Measurements from ENCODE around the gene INPP5J. TPM values are rescaled to one million over a fixed set of nuclear protein-coding genes. Genes with fewer than 3 reads are reported as not detected.

The INPP5J gene
- total and polyA plus RNA-seq, 10 of the 15 experiments (the other 5 are each of a cell fraction or from before 2014, with no cell fraction given), result 0.18 to 2.8 (median 1.5) TPM; not detected in 1

DNA sequence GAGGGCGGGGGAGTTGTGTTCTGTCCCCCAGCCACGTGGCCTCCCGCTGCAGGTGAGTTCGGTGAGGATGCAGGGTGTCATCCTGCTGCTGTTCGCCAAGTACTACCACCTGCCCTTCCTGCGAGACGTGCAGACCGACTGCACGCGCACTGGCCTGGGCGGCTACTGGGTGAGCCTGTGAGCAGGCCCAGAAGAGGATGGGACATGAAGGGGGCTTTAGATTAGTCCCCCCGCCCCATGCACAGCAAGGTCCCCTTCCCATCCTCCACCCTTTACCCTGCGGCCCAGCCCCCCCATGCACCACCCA lies 4.1 kb downstream of the INPP5J start (continued):
- TF ChIP-seq, protein P1, sequence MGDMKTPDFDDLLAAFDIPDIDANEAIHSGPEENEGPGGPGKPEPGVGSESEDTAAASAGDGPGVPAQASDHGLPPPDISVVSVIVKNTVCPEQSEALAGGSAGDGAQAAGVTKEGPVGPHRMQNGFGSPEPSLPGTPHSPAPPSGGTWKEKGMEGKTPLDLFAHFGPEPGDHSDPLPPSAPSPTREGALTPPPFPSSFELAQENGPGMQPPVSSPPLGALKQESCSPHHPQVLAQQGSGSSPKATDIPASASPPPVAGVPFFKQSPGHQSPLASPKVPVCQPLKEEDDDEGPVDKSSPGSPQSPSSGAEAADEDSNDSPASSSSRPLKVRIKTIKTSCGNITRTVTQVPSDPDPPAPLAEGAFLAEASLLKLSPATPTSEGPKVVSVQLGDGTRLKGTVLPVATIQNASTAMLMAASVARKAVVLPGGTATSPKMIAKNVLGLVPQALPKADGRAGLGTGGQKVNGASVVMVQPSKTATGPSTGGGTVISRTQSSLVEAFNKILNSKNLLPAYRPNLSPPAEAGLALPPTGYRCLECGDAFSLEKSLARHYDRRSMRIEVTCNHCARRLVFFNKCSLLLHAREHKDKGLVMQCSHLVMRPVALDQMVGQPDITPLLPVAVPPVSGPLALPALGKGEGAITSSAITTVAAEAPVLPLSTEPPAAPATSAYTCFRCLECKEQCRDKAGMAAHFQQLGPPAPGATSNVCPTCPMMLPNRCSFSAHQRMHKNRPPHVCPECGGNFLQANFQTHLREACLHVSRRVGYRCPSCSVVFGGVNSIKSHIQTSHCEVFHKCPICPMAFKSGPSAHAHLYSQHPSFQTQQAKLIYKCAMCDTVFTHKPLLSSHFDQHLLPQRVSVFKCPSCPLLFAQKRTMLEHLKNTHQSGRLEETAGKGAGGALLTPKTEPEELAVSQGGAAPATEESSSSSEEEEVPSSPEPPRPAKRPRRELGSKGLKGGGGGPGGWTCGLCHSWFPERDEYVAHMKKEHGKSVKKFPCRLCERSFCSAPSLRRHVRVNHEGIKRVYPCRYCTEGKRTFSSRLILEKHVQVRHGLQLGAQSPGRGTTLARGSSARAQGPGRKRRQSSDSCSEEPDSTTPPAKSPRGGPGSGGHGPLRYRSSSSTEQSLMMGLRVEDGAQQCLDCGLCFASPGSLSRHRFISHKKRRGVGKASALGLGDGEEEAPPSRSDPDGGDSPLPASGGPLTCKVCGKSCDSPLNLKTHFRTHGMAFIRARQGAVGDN (IDR thresholded peaks at IDR 0.05), result no peak
- no peak for TF ChIP-seq SMAD1 (IDR thresholded peaks at IDR 0.05; ENCODE audit: low read depth, partially characterized antibody)
- no peak for TF ChIP-seq ATF7 (IDR thresholded peaks at IDR 0.05; ENCODE audit: low read depth)
- TF ChIP-seq IRF4 (IDR thresholded peaks at IDR 0.05; ENCODE audit: low read depth, low read length), result no peak

DNA sequence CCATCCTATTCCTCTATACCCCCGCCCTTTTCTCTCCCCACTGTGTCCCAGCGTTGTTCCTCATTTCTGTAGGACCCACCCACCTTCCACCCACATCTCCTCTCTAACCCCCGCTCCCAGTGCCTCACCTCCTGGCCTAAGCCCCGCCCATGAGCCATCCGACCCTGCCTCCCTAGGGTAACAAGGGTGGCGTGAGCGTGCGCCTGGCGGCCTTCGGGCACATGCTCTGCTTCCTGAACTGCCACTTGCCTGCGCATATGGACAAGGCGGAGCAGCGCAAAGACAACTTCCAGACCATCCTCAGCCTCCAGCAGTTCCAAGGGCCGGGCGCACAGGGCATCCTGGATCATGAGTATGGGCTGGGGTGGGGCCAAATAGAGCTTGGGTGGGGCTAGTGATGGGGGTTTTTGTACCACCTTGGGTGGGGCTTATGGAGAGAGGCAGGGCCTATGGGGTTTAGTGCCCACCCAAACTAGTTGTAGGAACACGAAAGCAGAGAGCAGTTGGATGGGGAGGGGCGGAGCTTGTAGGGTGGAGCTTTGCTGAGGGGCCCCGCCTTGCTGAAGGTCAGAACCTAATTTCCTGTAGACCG lies 4.5 kb downstream of the INPP5J start:
- peak; percentile 53 for ATAC-seq
- no peak for DNase-seq (ENCODE audit: low read depth, low spot score)
- Histone ChIP-seq H3K36me3 (ENCODE audit: control insufficient read depth in 2 of 2, insufficient read depth in 2 of 2, low read length in 1 of 2) (no peaks in the 10 kb centered on the region), H3K27ac (ENCODE audit: control insufficient read depth, insufficient read depth) (no peak overlapping the region), H3K27me3 (replicated peaks in 1 of 2; ENCODE audit: control insufficient read depth in 2 of 2, insufficient read depth in 2 of 2, low read length in 1 of 2) (no peaks in the 10 kb centered on the region), H3K4me3 (no peak overlapping the region), H3K79me2 (ENCODE audit: control insufficient read depth, insufficient read depth, low read length) (no peaks in the 10 kb centered on the region), H3K9me3 (replicated peaks; ENCODE audit: control insufficient read depth, insufficient read depth, low read length) (no peaks in the 10 kb centered on the region), H3K9ac (ENCODE audit: control insufficient read depth, insufficient read depth, low read length) (no peak overlapping the region), H2AFZ (ENCODE audit: control insufficient read depth, low read depth, low read length) (peak overlapping the region; percentile 23; the same call in 1 of the 2 replicates), H4K20me1 (ENCODE audit: control insufficient read depth, insufficient read depth) (no peaks in the 10 kb centered on the region), H3K4me2 (ENCODE audit: control insufficient read depth, insufficient read depth) (peak overlapping the region; percentile 48; the same call in 1 of the 2 replicates), H3K4me1 (ENCODE audit: control insufficient read depth, insufficient read depth, low read length) (no peaks in the 10 kb centered on the region)
- RAD21 ChIA-PET (ENCODE audit: unreplicated experiment), result interaction anchor here (0.5 kb wide), 1 partner anchor 26 kb away, joined by 3 read pairs; no protein-coding TSS in a partner anchor
- 42% methylated on average over 15 of the region's 19 CpGs for WGBS (ENCODE audit: insufficient coverage, insufficient replicate concordance, low lambda C conversion rate, missing lambda C conversion rate)
- intact Hi-C loops (cut with micrococcal nuclease; ENCODE audit: unreplicated experiment) (no loop called here), in situ Hi-C loops (cut with MboI) (no loop called here)
- CTCF ChIA-PET, result interaction anchor here (0.6 to 0.7 kb wide), 2 partner anchors 14 to 494 kb away, joined by 3 read pairs; no protein-coding TSS in a partner anchor
- no peak for FAIRE-seq
- TF ChIP-seq BACH1 (IDR thresholded peaks at IDR 0.05; ENCODE audit: borderline replicate concordance), result no peak
- TF ChIP-seq MTA2 (IDR thresholded peaks at IDR 0.05; ENCODE audit: low read depth), result no peak
- no peak for TF ChIP-seq RUNX3 (IDR thresholded peaks at IDR 0.05; ENCODE audit: low read length)
- no peak for TF ChIP-seq SREBF2 (IDR thresholded peaks at IDR 0.05; ENCODE audit: low read length)
- TF ChIP-seq TCF3 (IDR thresholded peaks at IDR 0.05; ENCODE audit: borderline replicate concordance, insufficient read depth, low read depth, low read length), result no peak
- TF ChIP-seq POLR2AphosphoS2 (IDR thresholded peaks at IDR 0.05; ENCODE audit: low read depth, low read length), result no peak
- TF ChIP-seq FOS (IDR thresholded peaks at IDR 0.05; ENCODE audit: borderline replicate concordance, extremely low read depth, insufficient read length), result no peak
- no peak for TF ChIP-seq CEBPB (IDR thresholded peaks at IDR 0.05; ENCODE audit: borderline replicate concordance in 1 of 2, low read depth in 2 of 2, low read length in 2 of 2)
- TF ChIP-seq RB1 (IDR thresholded peaks at IDR 0.05; ENCODE audit: borderline replicate concordance), result no peak
- TF ChIP-seq EZH2 (IDR thresholded peaks at IDR 0.05; ENCODE audit: borderline replicate concordance, control insufficient read depth, low read depth, low read length), result no peak
- TF ChIP-seq TARDBP (IDR thresholded peaks at IDR 0.05; ENCODE audit: borderline replicate concordance), result no peak
- TF ChIP-seq YY1 (IDR thresholded peaks at IDR 0.05; ENCODE audit: low read depth, low read length), result no peak
- no peak for TF ChIP-seq ZSCAN29 (IDR thresholded peaks at IDR 0.05)
- SMC1A ChIA-PET (ENCODE audit: uncharacterized antibody, unreplicated experiment), result no interaction called here
- BruUV-seq (replicated peaks), result no TSS peak
- POLR2A ChIA-PET, result no interaction called here

Measured in GM12878 (cell line).